Midbrain (tissue), 1 donor: ENCODE results near the gene DDTL.

Experiments used
- DNase-seq: peaks from one replicate; lab custom pipeline; 2025; lab: John Stamatoyannopoulos, UW

The DDTL gene

GRCh38 chr22:24006207-24006913 is 39.7 kb downstream of the DDTL start:
- DNase-seq: no peak

- no peak for DNase-seq
Observed at GRCh38 chr22:24006914-24007214, 40.2 kb downstream of the DDTL start.

- no peak for DNase-seq
Observed at GRCh38 chr22:24007253-24008021, 40.7 kb downstream of the DDTL start.

- no peak for DNase-seq
Observed at GRCh38 chr22:24008022-24008283, 41.3 kb downstream of the DDTL start.

GRCh38 chr22:24008381-24009226 is 41.9 kb downstream of the DDTL start:
- no peak for DNase-seq

- no peak for DNase-seq
Observed at GRCh38 chr22:24009227-24010017, 42.7 kb downstream of the DDTL start.

GRCh38 chr22:24010018-24010391 is 43.3 kb downstream of the DDTL start:
- no peak for DNase-seq

GRCh38 chr22:24011735-24012068 is 45.0 kb downstream of the DDTL start:
- DNase-seq: no peak

- no peak for DNase-seq
Observed at GRCh38 chr22:24016156-24016555, 49.5 kb downstream of the DDTL start.

GRCh38 chr22:24021304-24021703 is 54.6 kb downstream of the DDTL start:
- DNase-seq: no peak
